Right ventricle myocardium superior (tissue), 1 donor: ENCODE data around the gene ACADVL. TPM values are rescaled to one million over a fixed set of nuclear protein-coding genes. Genes with fewer than 3 reads are reported as not detected.

Source experiments
- ATAC-seq: fragments of 200-7000 bp; cut with Tn5 transposase; one replicate; pipeline ENCODE4 v1.9.1; 2020; ENCODE audit warnings: mild to moderate bottlenecking; ENCODE audit not compliant: poor library complexity
- DNase-seq: peaks from one replicate; pipeline ENCODE4 v3.0.0-alpha.2; 2020
- intact Hi-C: fragments of 100-400 bp; cut with DNase I; formaldehyde crosslinking; loops from one replicate; pipeline ENCODE4 v1.11.2; 2022
- microRNA-seq: library from miRNA; unstranded; fragments of <30 nt; microRNA quantifications from one replicate; pipeline ENCODE4 v1.2.0, GENCODE V29; 2020
- total RNA-seq: library from RNA; stranded (reverse); fragmentation: NEBNext Ultra II Directional; extraction: Animal tissue kit (Norgen Biotek cat#: 25700); gene quantifications from one replicate; pipeline ENCODE4 v1.2.1, GENCODE V29; 2021
- donor health status: DM: no; HTN: yes; CAD: no; lungs with severe emphysema.

The ACADVL gene
- total RNA-seq, 1 donor from 2014 or later, result 2,247 TPM

- DNase-seq (peak; percentile 13), ATAC-seq (no peak)
- intact Hi-C loops, result no loop called here
Measured at GRCh38 chr17:7260151-7260550, 40.4 kb downstream of the ACADVL start.

GRCh38 chr17:7260651-7261378 lies 41.1 kb downstream of the ACADVL start:
- peak; percentile 36 for DNase-seq
- ATAC-seq, result peak; percentile 67
- intact Hi-C loops, result no loop called here

GRCh38 chr17:7261379-7262191 lies 41.8 kb downstream of the ACADVL start:
- peak; percentile 31 for DNase-seq
- intact Hi-C loops, result no loop called here
- peak; percentile 35 for ATAC-seq

GRCh38 chr17:7262192-7262934 lies 42.6 kb downstream of the ACADVL start, which contains the start of gene CLDN7:
Gene CLDN7 (minus strand): TSS chr17:7262478. CDS start chr17:7262043, 435 bp downstream.
- intact Hi-C loops, result no loop called here
- ATAC-seq (no peak), DNase-seq (peak; percentile 39)

GRCh38 chr17:7262935-7263800 lies 43.4 kb downstream of the ACADVL start:
- ATAC-seq, result peak; percentile 24
- intact Hi-C loops, result no loop called here

GRCh38 chr17:7263801-7264078 lies 44.0 kb downstream of the ACADVL start:
- intact Hi-C loops, result no loop called here
- no peak for ATAC-seq

More at GRCh38 chr17:7262935-7263800, 43.4 kb downstream of the ACADVL start:
- DNase-seq, result peak; percentile 44

GRCh38 chr17:7266784-7267183 lies 47.0 kb downstream of the ACADVL start:
- ATAC-seq, result no peak
- DNase-seq, result no peak
- intact Hi-C loops, result no loop called here

More at GRCh38 chr17:7263801-7264078, 44.0 kb downstream of the ACADVL start:
- no peak for DNase-seq

Small RNA genes lying within 50 kb of the gene (microRNA-seq; reads per million reads assigned to microRNA genes)
- gene MIR324, result 589 reads per million, percentile 78 among the genes with 10 or more reads in this experiment

Other genes with a start within 250 kb of the ACADVL start
- not detected for gene ALOX12, start 223.9 kb upstream of the ACADVL start, total RNA-seq
- gene RNASEK, start 207.3 kb upstream of the ACADVL start, total RNA-seq, result 159 TPM
- gene BCL6B, start 196.9 kb upstream of the ACADVL start, total RNA-seq, result 12.6 TPM
- 1.6 TPM for gene SLC16A13, start 183.9 kb upstream of the ACADVL start, total RNA-seq
- 0.56 TPM for gene SLC16A11, start 175.8 kb upstream of the ACADVL start, total RNA-seq
- gene CLEC10A, start 139.7 kb upstream of the ACADVL start, total RNA-seq, result 5.0 TPM
- gene ASGR2, start 105.1 kb upstream of the ACADVL start, total RNA-seq, result 0.40 TPM
- gene ASGR1, start 40.6 kb upstream of the ACADVL start, total RNA-seq, result 0.19 TPM
- gene DLG4, start 102 bp upstream of the ACADVL start, total RNA-seq, result 20.4 TPM
- gene DVL2, start 14.6 kb downstream of the ACADVL start, total RNA-seq, result 20.4 TPM
- gene PHF23, start 19.5 kb downstream of the ACADVL start, total RNA-seq, result 19.4 TPM
- 432 TPM for gene GABARAP, start 22.5 kb downstream of the ACADVL start, total RNA-seq
- 109 TPM for gene CTDNEP1, start 31.8 kb downstream of the ACADVL start, total RNA-seq
- gene ELP5, start 32.3 kb downstream of the ACADVL start, total RNA-seq, result 71.6 TPM
- gene CLDN7, start 42.5 kb downstream of the ACADVL start, total RNA-seq, result 0.94 TPM
- 141 TPM for gene SLC2A4, start 61.8 kb downstream of the ACADVL start, total RNA-seq
- 0.75 TPM for gene YBX2, start 74.7 kb downstream of the ACADVL start, total RNA-seq
- 295 TPM for gene EIF5A, start 87.7 kb downstream of the ACADVL start, total RNA-seq
- 68.8 TPM for gene GPS2, start 95.4 kb downstream of the ACADVL start, total RNA-seq
- 26.2 TPM for gene NEURL4, start 109.4 kb downstream of the ACADVL start, total RNA-seq
- 14.9 TPM for gene ACAP1, start 116.6 kb downstream of the ACADVL start, total RNA-seq
- gene KCTD11, start 132.2 kb downstream of the ACADVL start, total RNA-seq, result 4.4 TPM
- gene TMEM95, start 135.2 kb downstream of the ACADVL start, total RNA-seq, result not detected
- 2.1 TPM for gene TNK1, start 161.2 kb downstream of the ACADVL start, total RNA-seq
- gene PLSCR3, start 174.6 kb downstream of the ACADVL start, total RNA-seq, result 14.0 TPM
- gene TMEM256, start 184.2 kb downstream of the ACADVL start, total RNA-seq, result 61.5 TPM
- gene NLGN2, start 187.9 kb downstream of the ACADVL start, total RNA-seq, result 5.8 TPM
- not detected for gene SPEM1, start 200.4 kb downstream of the ACADVL start, total RNA-seq
- gene SPEM2, start 205.7 kb downstream of the ACADVL start, total RNA-seq, result not detected
- not detected for gene SPEM3, start 208.9 kb downstream of the ACADVL start, total RNA-seq
- 1.7 TPM for gene TMEM102, start 215.5 kb downstream of the ACADVL start, total RNA-seq
- gene FGF11, start 219.6 kb downstream of the ACADVL start, total RNA-seq, result 9.8 TPM
- 9.8 TPM for gene CHRNB1, start 225.1 kb downstream of the ACADVL start, total RNA-seq